Activated naive CD4-positive, alpha-beta T cell treated with anti-CD3 and anti-CD28 coated beads for 36 hours (primary cell): ENCODE results near the gene ATXN1. TPM values are rescaled to one million over a fixed set of nuclear protein-coding genes. Genes with fewer than 3 reads are reported as not detected.

Experiments
- CTCF ChIA-PET: fragments of 350-600 bp; sonication (Branson Sonifier 250); formaldehyde crosslinking; loops from one replicate; lab custom pipeline; 2021; ENCODE audit warnings: antibody characterized with exemption; lab: Charles Lee
- DNase-seq: peaks from one replicate; pipeline ENCODE4 v3.0.0-alpha.2; 2020
- H3K27ac Mint-ChIP-seq: one replicate; pipeline ENCODE4 v1.8.0; 2021; ENCODE audit warnings: mild to moderate bottlenecking, mixed read lengths
- H3K27me3 Mint-ChIP-seq: one replicate; pipeline ENCODE4 v1.8.0; 2021; ENCODE audit warnings: low read depth, mixed read lengths
- H3K36me3 Mint-ChIP-seq: one replicate; pipeline ENCODE4 v1.8.0; 2021; ENCODE audit warnings: low read depth, mixed read lengths
- H3K4me1 Mint-ChIP-seq: one replicate; pipeline ENCODE4 v1.8.0; 2021; ENCODE audit warnings: low read depth, mixed read lengths
- H3K4me3 Mint-ChIP-seq: one replicate; pipeline ENCODE4 v1.8.0; 2021; ENCODE audit warnings: mild to moderate bottlenecking, moderate library complexity, mixed read lengths
- H3K9me3 Mint-ChIP-seq: one replicate; pipeline ENCODE4 v1.8.0; 2021; ENCODE audit warnings: mixed read lengths
- intact Hi-C: fragments of 100-400 bp; cut with micrococcal nuclease; formaldehyde crosslinking; loops from one replicate; pipeline ENCODE4 v1.15.1; 2023
- total RNA-seq, 2 experiments: library from RNA; stranded (reverse); gene quantifications; one replicate each; pipeline ENCODE4 v1.2.3, GENCODE V29; 2021

ATXN1 gene
- total RNA-seq, 2 experiments from 2014 or later: 9.4 to 12.7 TPM

- H3K27me3 Mint-ChIP-seq: no peaks in the 10 kb centered on the region
- peaks cover 19% of the 10 kb centered on the region for H3K4me1 Mint-ChIP-seq
- intact Hi-C loops: loop anchor here (10.0 kb wide), 1 partner anchor 565 kb away; no protein-coding TSS in a partner anchor
- H3K9me3 Mint-ChIP-seq: no peaks in the 10 kb centered on the region
- H3K27ac Mint-ChIP-seq: no peak overlapping the region
- H3K36me3 Mint-ChIP-seq: peaks cover 6% of the 10 kb centered on the region
- CTCF ChIA-PET: no interaction called here
- no peak overlapping the region for H3K4me3 Mint-ChIP-seq
- no peak for DNase-seq
Measured at GRCh38 chr6:16519265-16520242, 241.7 kb downstream of the ATXN1 start.

- intact Hi-C loops: loop anchor here (10.0 kb wide), 1 partner anchor 567 kb away; no protein-coding TSS in a partner anchor
- DNase-seq: no peak
- CTCF ChIA-PET: interaction anchor here (0.8 to 0.9 kb wide), 2 partner anchors 207 to 243 kb away, joined by 3 read pairs; partner anchors contain the start of gene ATXN1
- H3K4me1 Mint-ChIP-seq: peaks cover 27% of the 10 kb centered on the region
- H3K4me3 Mint-ChIP-seq: no peak overlapping the region
- no peaks in the 10 kb centered on the region for H3K27me3 Mint-ChIP-seq
- no peak overlapping the region for H3K27ac Mint-ChIP-seq
- peaks cover 6% of the 10 kb centered on the region for H3K36me3 Mint-ChIP-seq
- no peaks in the 10 kb centered on the region for H3K9me3 Mint-ChIP-seq
Measured at GRCh38 chr6:16518265-16518664, 243.0 kb downstream of the ATXN1 start.

GRCh38 chr6:16514249-16514648, 247.0 kb downstream of the ATXN1 start:
- intact Hi-C loops: loop anchor here (2.0 to 10.0 kb wide), 3 partner anchors 78 to 571 kb away; no protein-coding TSS in a partner anchor
- H3K9me3 Mint-ChIP-seq: no peaks in the 10 kb centered on the region
- no peak overlapping the region for H3K27ac Mint-ChIP-seq
- H3K27me3 Mint-ChIP-seq: no peaks in the 10 kb centered on the region
- H3K4me3 Mint-ChIP-seq: no peak overlapping the region
- CTCF ChIA-PET: interaction anchor here (0.7 to 7.9 kb wide), 18 partner anchors 7 to 306 kb away, joined by 3 to 87 read pairs (median 5); partner anchors contain the start of gene ATXN1
- H3K4me1 Mint-ChIP-seq: peaks cover 53% of the 10 kb centered on the region
- H3K36me3 Mint-ChIP-seq: no peaks in the 10 kb centered on the region
- peak; percentile 48 for DNase-seq

GRCh38 chr6:16512544-16513290, 248.5 kb downstream of the ATXN1 start:
- H3K4me3 Mint-ChIP-seq: no peak overlapping the region
- H3K36me3 Mint-ChIP-seq: no peaks in the 10 kb centered on the region
- H3K27ac Mint-ChIP-seq: peak overlapping the region; percentile 68
- CTCF ChIA-PET: interaction anchor here (0.5 to 7.9 kb wide), 26 partner anchors 8 to 343 kb away, joined by 3 to 87 read pairs (median 4); partner anchors contain the start of gene ATXN1
- no peak for DNase-seq
- H3K9me3 Mint-ChIP-seq: no peaks in the 10 kb centered on the region
- H3K27me3 Mint-ChIP-seq: no peaks in the 10 kb centered on the region
- intact Hi-C loops: loop anchor here (2.0 to 10.0 kb wide), 3 partner anchors 80 to 572 kb away; no protein-coding TSS in a partner anchor
- H3K4me1 Mint-ChIP-seq: peaks cover 48% of the 10 kb centered on the region

GRCh38 chr6:16511723-16512489, 249.4 kb downstream of the ATXN1 start:
- H3K27me3 Mint-ChIP-seq: no peaks in the 10 kb centered on the region
- no peaks in the 10 kb centered on the region for H3K9me3 Mint-ChIP-seq
- CTCF ChIA-PET: interaction anchor here (0.5 to 7.9 kb wide), 35 partner anchors 8 to 453 kb away, joined by 3 to 87 read pairs (median 4); partner anchors contain the start of gene ATXN1
- H3K4me1 Mint-ChIP-seq: peaks cover 45% of the 10 kb centered on the region
- DNase-seq: peak; percentile 69
- peak overlapping the region; percentile 68 for H3K27ac Mint-ChIP-seq
- no peaks in the 10 kb centered on the region for H3K36me3 Mint-ChIP-seq
- intact Hi-C loops: loop anchor here (1.0 to 10.0 kb wide), 10 partner anchors 21 to 573 kb away; no protein-coding TSS in a partner anchor
- H3K4me3 Mint-ChIP-seq: no peak overlapping the region

GRCh38 chr6:16511040-16511660, 250.1 kb downstream of the ATXN1 start:
- intact Hi-C loops: loop anchor here (1.0 to 10.0 kb wide), 9 partner anchors 22 to 574 kb away; no protein-coding TSS in a partner anchor
- peak; percentile 63 for DNase-seq
- no peaks in the 10 kb centered on the region for H3K36me3 Mint-ChIP-seq
- H3K9me3 Mint-ChIP-seq: no peaks in the 10 kb centered on the region
- H3K4me1 Mint-ChIP-seq: peaks cover 44% of the 10 kb centered on the region
- no peak overlapping the region for H3K4me3 Mint-ChIP-seq
- CTCF ChIA-PET: interaction anchor here (0.6 to 7.9 kb wide), 35 partner anchors 11 to 454 kb away, joined by 3 to 87 read pairs (median 4); partner anchors contain the start of gene ATXN1
- H3K27ac Mint-ChIP-seq: no peak overlapping the region
- no peaks in the 10 kb centered on the region for H3K27me3 Mint-ChIP-seq

GRCh38 chr6:16510245-16510644, 251.0 kb downstream of the ATXN1 start:
- DNase-seq: no peak
- H3K27me3 Mint-ChIP-seq: no peaks in the 10 kb centered on the region
- H3K9me3 Mint-ChIP-seq: no peaks in the 10 kb centered on the region
- H3K27ac Mint-ChIP-seq: no peak overlapping the region
- intact Hi-C loops: loop anchor here (2.0 to 10.0 kb wide), 3 partner anchors 82 to 575 kb away; no protein-coding TSS in a partner anchor
- CTCF ChIA-PET: interaction anchor here (0.6 to 7.9 kb wide), 24 partner anchors 12 to 455 kb away, joined by 3 to 87 read pairs (median 5); partner anchors contain the start of gene ATXN1
- H3K36me3 Mint-ChIP-seq: no peaks in the 10 kb centered on the region
- no peak overlapping the region for H3K4me3 Mint-ChIP-seq
- H3K4me1 Mint-ChIP-seq: peaks cover 52% of the 10 kb centered on the region

GRCh38 chr6:16508959-16509358, 252.3 kb downstream of the ATXN1 start:
- Mint-ChIP-seq H3K36me3 (no peaks in the 10 kb centered on the region), H3K27me3 (no peaks in the 10 kb centered on the region), H3K4me3 (no peak overlapping the region), H3K4me1 (peaks cover 59% of the 10 kb centered on the region), H3K9me3 (no peaks in the 10 kb centered on the region), H3K27ac (no peak overlapping the region)
- DNase-seq: no peak
- intact Hi-C loops: no loop called here
- CTCF ChIA-PET: interaction anchor here (7.9 kb wide), 1 partner anchor 254 kb away, joined by 87 read pairs; the partner anchor contains the start of gene ATXN1

- H3K4me3 Mint-ChIP-seq: no peak overlapping the region
- H3K4me1 Mint-ChIP-seq: peaks cover 32% of the 10 kb centered on the region
- CTCF ChIA-PET: interaction anchor here (0.9 kb wide), 1 partner anchor 174 kb away, joined by 3 read pairs; no protein-coding TSS in a partner anchor
- peaks cover 2% of the 10 kb centered on the region for H3K36me3 Mint-ChIP-seq
- DNase-seq: no peak
- H3K9me3 Mint-ChIP-seq: no peaks in the 10 kb centered on the region
- H3K27me3 Mint-ChIP-seq: no peaks in the 10 kb centered on the region
- intact Hi-C loops: no loop called here
- H3K27ac Mint-ChIP-seq: no peak overlapping the region
Measured at GRCh38 chr6:16505711-16506357, 255.4 kb downstream of the ATXN1 start.

- no peaks in the 10 kb centered on the region for H3K9me3 Mint-ChIP-seq
- DNase-seq: no peak
- intact Hi-C loops: no loop called here
- no peak overlapping the region for H3K27ac Mint-ChIP-seq
- H3K4me1 Mint-ChIP-seq: peaks cover 26% of the 10 kb centered on the region
- CTCF ChIA-PET: interaction anchor here (0.6 to 1.6 kb wide), 6 partner anchors 9 to 255 kb away, joined by 3 to 11 read pairs (median 4); no protein-coding TSS in a partner anchor
- H3K36me3 Mint-ChIP-seq: peaks cover 2% of the 10 kb centered on the region
- no peak overlapping the region for H3K4me3 Mint-ChIP-seq
- H3K27me3 Mint-ChIP-seq: no peaks in the 10 kb centered on the region
Measured at GRCh38 chr6:16504609-16505008, 256.7 kb downstream of the ATXN1 start.
